HEK293T (cell line): ENCODE measurements around the gene EYS.

Source experiments
- CTCF ChIA-PET: fragments of 350-600 bp; formaldehyde crosslinking; extraction: SDS; loops from one replicate; lab custom pipeline; 2021; ENCODE audit warnings: antibody characterized with exemption, inconsistent platforms; lab: Yijun Ruan, JAX
- POLR2A ChIA-PET: fragments of 350-600 bp; formaldehyde crosslinking; extraction: SDS; loops from one replicate; lab custom pipeline; 2020; ENCODE audit warnings: antibody characterized with exemption, inconsistent platforms; lab: Yijun Ruan, JAX
- DNase-seq: peaks from one replicate; pipeline ENCODE4 v3.0.0; 2012; ENCODE audit warnings: mixed read lengths; ENCODE audit errors: extremely low spot score
- ARNT ChIP-seq: fragments of 450-650 bp; IDR thresholded peaks from 2 replicates; pipeline ENCODE4 v1.6.1; 2017; ENCODE audit warnings: mild to moderate bottlenecking
- BHLHE40 ChIP-seq: fragments of 450-650 bp; IDR thresholded peaks from 2 replicates; pipeline ENCODE4 v1.6.1; 2016; ENCODE audit warnings: mild to moderate bottlenecking, moderate library complexity, borderline replicate concordance
- CTBP1 ChIP-seq: fragments of 450-650 bp; IDR thresholded peaks from 2 replicates; pipeline ENCODE4 v1.6.1; 2016; ENCODE audit warnings: borderline replicate concordance
- ELF4 ChIP-seq: fragments of 450-650 bp; IDR thresholded peaks from 2 replicates; pipeline ENCODE4 v1.6.1; 2017; ENCODE audit warnings: antibody characterized with exemption
- FOXA1 ChIP-seq: fragments of 450-650 bp; IDR thresholded peaks from 2 replicates; pipeline ENCODE4 v1.6.1; 2016; ENCODE audit warnings: mild to moderate bottlenecking
- FOXK2 ChIP-seq: fragments of 450-650 bp; IDR thresholded peaks from 2 replicates; pipeline ENCODE4 v1.6.1; 2016; ENCODE audit warnings: mild to moderate bottlenecking
- FOXM1 ChIP-seq: fragments of 450-650 bp; IDR thresholded peaks from 2 replicates; pipeline ENCODE4 v1.6.1; 2017; ENCODE audit warnings: mild to moderate bottlenecking, borderline replicate concordance
- HDGF ChIP-seq: fragments of 450-650 bp; IDR thresholded peaks from 2 replicates; pipeline ENCODE4 v1.6.1; 2017; ENCODE audit warnings: antibody characterized with exemption, borderline replicate concordance
- L3MBTL2 ChIP-seq: fragments of 450-650 bp; conservative IDR thresholded peaks from 2 replicates; pipeline ENCODE4 v1.6.1; 2016; ENCODE audit warnings: mild to moderate bottlenecking
- LEF1 ChIP-seq: fragments of 450-650 bp; IDR thresholded peaks from 2 replicates; pipeline ENCODE4 v1.6.1; 2017; ENCODE audit warnings: mild to moderate bottlenecking, borderline replicate concordance
- NFRKB ChIP-seq: fragments of 450-650 bp; IDR thresholded peaks from 2 replicates; pipeline ENCODE4 v1.6.1; 2016; ENCODE audit warnings: mild to moderate bottlenecking, moderate library complexity
- PKNOX1 ChIP-seq: fragments of 450-650 bp; IDR thresholded peaks from 2 replicates; pipeline ENCODE4 v1.6.1; 2016
- SP1 ChIP-seq: fragments of 450-650 bp; IDR thresholded peaks from 2 replicates; pipeline ENCODE4 v1.6.1; 2017
- SUZ12 ChIP-seq: fragments of 450-650 bp; IDR thresholded peaks from 2 replicates; pipeline ENCODE4 v1.6.1; 2016; ENCODE audit warnings: mild to moderate bottlenecking
- TARDBP ChIP-seq: fragments of 450-650 bp; IDR thresholded peaks from 2 replicates; pipeline ENCODE4 v1.6.1; 2016
- ZNF384 ChIP-seq: fragments of 450-650 bp; IDR thresholded peaks from 2 replicates; pipeline ENCODE4 v1.6.1; 2016

The EYS gene

GRCh38 chr6:63731930-63732329, 1975.1 kb downstream of the EYS start:
- ChIA-PET CTCF (interaction anchor here (0.9 kb wide), 1 partner anchor 133 kb away, joined by 3 read pairs; no protein-coding TSS in a partner anchor), POLR2A (interaction anchor here (0.7 kb wide), 1 partner anchor 96 kb away, joined by 3 read pairs; the partner anchor contains the start of gene PHF3)
- no peak for TF ChIP-seq LEF1
- no peak for TF ChIP-seq BHLHE40
- no peak for TF ChIP-seq ELF4
- no peak for TF ChIP-seq FOXK2
- TF ChIP-seq ZNF384, result no peak
- TF ChIP-seq HDGF, result no peak
- no peak for TF ChIP-seq CTBP1
- TF ChIP-seq NFRKB, result no peak
- TF ChIP-seq SP1, result no peak
- no peak for TF ChIP-seq FOXA1
- TF ChIP-seq FOXM1, result no peak
- TF ChIP-seq TARDBP, result no peak
- TF ChIP-seq PKNOX1, result no peak
- no peak for TF ChIP-seq L3MBTL2
- no peak for TF ChIP-seq SUZ12
- TF ChIP-seq ARNT, result no peak
- DNase-seq, result no peak

- POLR2A ChIA-PET, result no interaction called here
- no peak for TF ChIP-seq FOXK2
- no peak for TF ChIP-seq TARDBP
- no peak for TF ChIP-seq PKNOX1
- TF ChIP-seq CTBP1, result no peak
- no peak for TF ChIP-seq SUZ12
- no peak for TF ChIP-seq SP1
- no peak for TF ChIP-seq HDGF
- TF ChIP-seq BHLHE40, result no peak
- TF ChIP-seq ZNF384, result no peak
- no peak for TF ChIP-seq FOXM1
- TF ChIP-seq L3MBTL2, result no peak
- no peak for TF ChIP-seq ELF4
- no peak for TF ChIP-seq LEF1
- TF ChIP-seq FOXA1, result no peak
- no peak for TF ChIP-seq NFRKB
- CTCF ChIA-PET, result no interaction called here
- DNase-seq, result no peak
Measured at GRCh38 chr6:63730311-63730710, 1976.7 kb downstream of the EYS start.

- CTCF ChIA-PET, result interaction anchor here (0.7 kb wide), 1 partner anchor 126 kb away, joined by 3 read pairs; no protein-coding TSS in a partner anchor
- TF ChIP-seq BHLHE40 (no peak), CTBP1 (no peak), PKNOX1 (no peak), TARDBP (no peak), LEF1 (no peak), ELF4 (no peak), ZNF384 (no peak), SUZ12 (no peak)
- POLR2A ChIA-PET, result no interaction called here
- no peak for DNase-seq
Measured at GRCh38 chr6:63724721-63725120, 1982.3 kb downstream of the EYS start.

- ChIA-PET CTCF (no interaction called here), POLR2A (no interaction called here)
- no peak for TF ChIP-seq L3MBTL2
- no peak for TF ChIP-seq SUZ12
- no peak for TF ChIP-seq NFRKB
- no peak for TF ChIP-seq LEF1
- TF ChIP-seq TARDBP, result no peak
- TF ChIP-seq CTBP1, result no peak
- no peak for TF ChIP-seq FOXA1
- TF ChIP-seq HDGF, result no peak
- TF ChIP-seq ZNF384, result no peak
- no peak for TF ChIP-seq SP1
- TF ChIP-seq BHLHE40, result no peak
- TF ChIP-seq ARNT, result no peak
- TF ChIP-seq FOXM1, result no peak
- TF ChIP-seq ELF4, result no peak
- no peak for DNase-seq
Measured at GRCh38 chr6:63721181-63721580, 1985.8 kb downstream of the EYS start.

- ChIA-PET CTCF (interaction anchor here (1.1 kb wide), 1 partner anchor 118 kb away, joined by 3 read pairs; no protein-coding TSS in a partner anchor), POLR2A (no interaction called here)
- no peak for TF ChIP-seq PKNOX1
- no peak for TF ChIP-seq FOXM1
- no peak for TF ChIP-seq NFRKB
- no peak for TF ChIP-seq ARNT
- TF ChIP-seq L3MBTL2, result no peak
- no peak for TF ChIP-seq ZNF384
- TF ChIP-seq SUZ12, result no peak
- no peak for TF ChIP-seq LEF1
- TF ChIP-seq SP1, result no peak
- no peak for TF ChIP-seq ELF4
- TF ChIP-seq HDGF, result no peak
- no peak for TF ChIP-seq FOXK2
- no peak for DNase-seq
Measured at GRCh38 chr6:63716169-63716568, 1990.9 kb downstream of the EYS start.

GRCh38 chr6:63714091-63714490, 1992.9 kb downstream of the EYS start:
- ChIA-PET CTCF (no interaction called here), POLR2A (no interaction called here)
- DNase-seq, result no peak
- TF ChIP-seq PKNOX1 (no peak), FOXM1 (no peak), ZNF384 (no peak), NFRKB (no peak), SP1 (no peak), CTBP1 (no peak), FOXA1 (no peak), LEF1 (no peak), BHLHE40 (no peak), HDGF (no peak), ELF4 (no peak), SUZ12 (no peak), FOXK2 (no peak)
